HCT116 (cell line): ENCODE results near the gene FHIT. TPM values are rescaled to one million over a fixed set of nuclear protein-coding genes. Genes with fewer than 3 reads are reported as not detected.

Source experiments
- ATAC-seq: fragments of 200-7000 bp; cut with Tn5 transposase; 2 replicates; pipeline ENCODE4 v1.9.1; 2020; ENCODE audit warnings: mild to moderate bottlenecking, moderate library complexity
- BruUV-seq: library from RNA; stranded (reverse); fragments of 400-500 nt; replicated peaks from 2 replicates; lab custom pipeline; 2021; lab: Mats Ljungman, UMichigan
- CTCF ChIA-PET: fragments of 300-600 bp; sonication (Branson Sonifier 250); formaldehyde crosslinking; loops from one replicate; lab custom pipeline; 2021; ENCODE audit warnings: antibody characterized with exemption; lab: Charles Lee
- POLR2A ChIA-PET: fragments of 300-600, 350-600 bp; sonication (Branson Sonifier 250); formaldehyde crosslinking; loops from one replicate; lab custom pipeline; 2021; ENCODE audit warnings: antibody characterized with exemption; lab: Charles Lee
- RAD21 ChIA-PET, 2 experiments: fragments of 300-600 bp; sonication (Branson Sonifier 250); formaldehyde crosslinking; loops; one replicate each; lab custom pipeline; 2023; ENCODE audit warnings: low total read pairs in 2 of 2; ENCODE audit not compliant: uncharacterized antibody in 2 of 2, unreplicated experiment in 2 of 2, low non-redundant PET in 1 of 2; lab: Charles Lee
- DNase-seq: peaks from one replicate; pipeline ENCODE4 v3.0.0-alpha.2; 2010; ENCODE audit warnings: low read depth, low spot score
- H2AFZ ChIP-seq: fragments of 200-600 bp; shearing (Covaris generic), sonication (generic); 2 replicates; pipeline ENCODE4 v1.6.1; 2017; ENCODE audit warnings: low read depth, mixed run types, mixed read lengths, antibody characterized with exemption, low read length; ENCODE audit not compliant: poor library complexity, severe bottlenecking
- H3K27ac ChIP-seq: 2 replicates; pipeline ENCODE4 v1.5.1; 2012; ENCODE audit warnings: low read depth, low read length
- H3K27me3 ChIP-seq: fragments of 200-600 bp; sonication (generic); 2 replicates; pipeline ENCODE4 v1.6.1; 2016; ENCODE audit warnings: mixed run types, low read length, mixed read lengths; ENCODE audit not compliant: insufficient read depth
- H3K36me3 ChIP-seq, 2 experiments: fragments of 200-500 bp in 1 of 2; fragments of 200-600 bp in 1 of 2; sonication (Bioruptor generic) in 1 of 2; sonication (generic) in 1 of 2; 2 replicates each; pipeline versions ENCODE4 v1.5.1 to v1.6.1; 2014 to 2016; ENCODE audit warnings: low read length in 2 of 2, inconsistent platforms in 1 of 2, mixed read lengths in 1 of 2, mixed run types in 1 of 2; ENCODE audit not compliant: insufficient read depth in 2 of 2, control insufficient read depth in 1 of 2
- H3K4me1 ChIP-seq, 2 experiments: fragments of 200-600 bp in 1 of 2; sonication (generic) in 1 of 2; 2 replicates each; pipeline versions ENCODE4 v1.5.1 to v1.6.1; 2012 to 2017; ENCODE audit warnings: low read length in 2 of 2, inconsistent platforms in 1 of 2, mild to moderate bottlenecking in 1 of 2, mixed read lengths in 1 of 2, mixed run types in 1 of 2, moderate library complexity in 1 of 2; ENCODE audit not compliant: insufficient read depth in 2 of 2, control insufficient read depth in 1 of 2
- H3K4me2 ChIP-seq: fragments of 200-600 bp; sonication (generic); 2 replicates; pipeline ENCODE4 v1.6.1; 2017; ENCODE audit warnings: mixed run types, low read length, mixed read lengths
- H3K4me3 ChIP-seq, 2 experiments: fragments of 200-600 bp in 1 of 2; sonication (generic) in 1 of 2; replicated peaks in 1 of 2; 2 replicates each; pipeline ENCODE4 v1.5.1; 2011 to 2016; ENCODE audit warnings: low read length in 2 of 2, control low read depth in 1 of 2, low read depth in 1 of 2, mild to moderate bottlenecking in 1 of 2, mixed read lengths in 1 of 2, mixed run types in 1 of 2
- H3K79me2 ChIP-seq: fragments of 200-600 bp; sonication (generic); 2 replicates; pipeline ENCODE4 v1.6.1; 2017; ENCODE audit warnings: mild to moderate bottlenecking, mixed run types, low read length, moderate library complexity, mixed read lengths; ENCODE audit not compliant: insufficient read depth
- H3K9ac ChIP-seq: fragments of 200-600 bp; sonication (generic); 2 replicates; pipeline ENCODE4 v1.6.1; 2016; ENCODE audit warnings: low read length, mixed read lengths
- H3K9me2 ChIP-seq: fragments of 200-600 bp; sonication (generic), shearing (Covaris generic); 2 replicates; pipeline ENCODE4 v1.6.1; 2017; ENCODE audit warnings: mixed run types, mild to moderate bottlenecking, moderate library complexity; ENCODE audit not compliant: insufficient read depth
- H3K9me3 ChIP-seq, 2 experiments: fragments of 200-500 bp in 1 of 2; fragments of 200-600 bp in 1 of 2; sonication (Bioruptor generic) in 1 of 2; sonication (generic) in 1 of 2; 2 replicates each; pipeline ENCODE4 v1.6.1; 2014 to 2017; ENCODE audit warnings: low read length in 2 of 2, mixed read lengths in 2 of 2, inconsistent platforms in 1 of 2, low read depth in 1 of 2, mild to moderate bottlenecking in 1 of 2, mixed run types in 1 of 2, moderate library complexity in 1 of 2; ENCODE audit not compliant: control insufficient read depth in 1 of 2, insufficient read depth in 1 of 2
- H4K20me1 ChIP-seq: fragments of 200-600 bp; sonication (generic), shearing (Covaris generic); 2 replicates; pipeline ENCODE4 v1.6.1; 2017; ENCODE audit warnings: mixed run types, mild to moderate bottlenecking, moderate library complexity; ENCODE audit not compliant: insufficient read depth
- ATF3 ChIP-seq: IDR thresholded peaks from 2 replicates; pipeline ENCODE4 v1.6.1; 2012
- CBX3 ChIP-seq: IDR thresholded peaks from 2 replicates; pipeline ENCODE4 v1.6.1; 2012; ENCODE audit warnings: low read depth
- FOSL1 ChIP-seq: IDR thresholded peaks from 2 replicates; pipeline ENCODE4 v1.6.1; 2012; ENCODE audit warnings: low read depth
- JUND ChIP-seq: IDR thresholded peaks from 2 replicates; pipeline ENCODE4 v1.6.1; 2012
- POLR2A ChIP-seq: IDR thresholded peaks from 2 replicates; pipeline ENCODE4 v1.7.0; 2011; ENCODE audit warnings: borderline replicate concordance; ENCODE audit not compliant: insufficient read depth, insufficient read length; ENCODE audit errors: extremely low read depth
- REST ChIP-seq: IDR thresholded peaks from 2 replicates; pipeline ENCODE4 v1.6.1; 2012; ENCODE audit warnings: low read depth
- SIN3A ChIP-seq: IDR thresholded peaks from 2 replicates; pipeline ENCODE4 v1.6.1; 2012; ENCODE audit warnings: low read depth
- SP1 ChIP-seq: IDR thresholded peaks from 2 replicates; pipeline ENCODE4 v1.6.1; 2012; ENCODE audit warnings: low read depth
- SRF ChIP-seq: IDR thresholded peaks from 2 replicates; pipeline ENCODE4 v1.6.1; 2012; ENCODE audit warnings: low read depth
- YY1 ChIP-seq: IDR thresholded peaks from 2 replicates; pipeline ENCODE4 v1.6.1; 2011; ENCODE audit warnings: low read length, low read depth, moderate library complexity, mild to moderate bottlenecking; ENCODE audit not compliant: insufficient replicate concordance; ENCODE audit errors: extremely low read depth
- ZBTB33 ChIP-seq: IDR thresholded peaks from 2 replicates; pipeline ENCODE4 v1.6.1; 2011; ENCODE audit warnings: mild to moderate bottlenecking, low read length, moderate library complexity; ENCODE audit not compliant: insufficient replicate concordance; ENCODE audit errors: extremely low read depth
- ZFX ChIP-seq: fragments of 450-650 bp; IDR thresholded peaks from 2 replicates; pipeline ENCODE4 v1.6.1; 2017
- intact Hi-C: fragments of 100-400 bp; cut with micrococcal nuclease; formaldehyde crosslinking; loops from 2 replicates; pipeline ENCODE4 v1.10.0; 2022
- total RNA-seq: library from RNA; stranded (reverse); gene quantifications from one replicate; pipeline ENCODE4 v1.2.1, GENCODE V29; 2021; ENCODE audit not compliant: unreplicated experiment

The FHIT gene
- total RNA-seq, 1 experiment from 2014 or later, result 20.1 TPM

GRCh38 chr3:60803216-60804173, 447.8 kb downstream of the FHIT start:
- Histone ChIP-seq H3K79me2 (no peaks in the 10 kb centered on the region), H4K20me1 (no peaks in the 10 kb centered on the region), H3K27ac (no peak overlapping the region), H3K36me3 (no peaks in the 10 kb centered on the region), H3K4me2 (no peak overlapping the region), H3K9me2 (no peaks in the 10 kb centered on the region), H3K9ac (no peak overlapping the region), H3K4me1 (no peaks in the 10 kb centered on the region), H3K27me3 (no peaks in the 10 kb centered on the region), H2AFZ (no peak overlapping the region), H3K9me3 (no peaks in the 10 kb centered on the region), H3K4me3 (no peak overlapping the region)
- BruUV-seq, result no TSS peak
- DNase-seq (no peak), ATAC-seq (no peak)
- TF ChIP-seq SRF (no peak), FOSL1 (no peak), ATF3 (no peak), YY1 (no peak), JUND (no peak), SIN3A (no peak), ZBTB33 (no peak), ZFX (no peak), SP1 (no peak), POLR2A (no peak), CBX3 (no peak), REST (no peak)
- POLR2A ChIA-PET, result no interaction called here
- CTCF ChIA-PET, result no interaction called here
- RAD21 ChIA-PET, result no interaction called here
- intact Hi-C loops, result no loop called here
